CD4-positive, alpha-beta T cell (primary cell): ENCODE measurements around the gene WDFY2. TPM values are rescaled to one million over a fixed set of nuclear protein-coding genes. Genes with fewer than 3 reads are reported as not detected.

Experiments used
- ATAC-seq: fragments of 200-7000 bp; cut with Tn5 transposase; one replicate; pipeline ENCODE4 v1.10.0; 2022; ENCODE audit warnings: mild to moderate bottlenecking; ENCODE audit not compliant: poor library complexity
- CTCF ChIA-PET: fragments of 350-600 bp; sonication (Branson Sonifier 250); formaldehyde crosslinking; loops from one replicate; lab custom pipeline; 2021; ENCODE audit warnings: antibody characterized with exemption, inconsistent platforms; lab: Charles Lee
- POLR2A ChIA-PET: fragments of 350-600 bp; sonication (Branson Sonifier 250); formaldehyde crosslinking; loops from one replicate; lab custom pipeline; 2021; ENCODE audit warnings: antibody characterized with exemption, inconsistent platforms; lab: Charles Lee
- DNase-seq, 14 experiments: peaks; one replicate each; pipeline ENCODE4 v3.0.0-alpha.2; 2013 to 2020; ENCODE audit warnings: mixed read lengths in 2 of 14
- H3K27ac ChIP-seq, 2 donors: one replicate each; pipeline versions ENCODE4 v1.5.1 to v1.7.0; 2013; ENCODE audit warnings: low read length in 2 of 2, low read depth in 1 of 2, mild to moderate bottlenecking in 1 of 2
- H3K27me3 ChIP-seq, 2 experiments: 1 replicate in 1 of 2; 2 replicates in 1 of 2; pipeline versions ENCODE4 v1.6.1 to v1.7.0; 2013; ENCODE audit warnings: low read length in 2 of 2, control low read depth in 1 of 2, mild to moderate bottlenecking in 1 of 2, moderate library complexity in 1 of 2; ENCODE audit not compliant: insufficient read depth in 2 of 2, control insufficient read depth in 1 of 2
- H3K36me3 ChIP-seq: one replicate; pipeline ENCODE4 v1.6.1; 2013; ENCODE audit warnings: low read length, control low read depth; ENCODE audit not compliant: insufficient read depth
- H3K4me1 ChIP-seq: one replicate; pipeline ENCODE4 v1.6.1; 2013; ENCODE audit warnings: low read length, control low read depth; ENCODE audit not compliant: insufficient read depth
- H3K4me3 ChIP-seq: one replicate; pipeline ENCODE4 v1.5.1; 2013; ENCODE audit warnings: mild to moderate bottlenecking, low read length, moderate library complexity
- H3K9me3 ChIP-seq, 2 experiments: 1 replicate in 1 of 2; 2 replicates in 1 of 2; pipeline versions ENCODE4 v1.6.1 to v1.7.0; 2013; ENCODE audit warnings: low read length in 2 of 2, mild to moderate bottlenecking in 2 of 2, control low read depth in 1 of 2, moderate library complexity in 1 of 2; ENCODE audit not compliant: control insufficient read depth in 1 of 2, insufficient read depth in 1 of 2
- H3K27ac Mint-ChIP-seq: one replicate; pipeline ENCODE4 v1.8.0; 2020; ENCODE audit warnings: mixed read lengths
- H3K27me3 Mint-ChIP-seq: one replicate; pipeline ENCODE4 v1.8.0; 2021; ENCODE audit warnings: mixed read lengths
- H3K36me3 Mint-ChIP-seq: one replicate; pipeline ENCODE4 v1.8.0; 2021; ENCODE audit warnings: low read depth, mixed read lengths
- H3K4me1 Mint-ChIP-seq: one replicate; pipeline ENCODE4 v1.8.0; 2021; ENCODE audit warnings: low read depth, mixed read lengths
- H3K4me3 Mint-ChIP-seq: one replicate; pipeline ENCODE4 v1.8.0; 2020; ENCODE audit warnings: mild to moderate bottlenecking, mixed read lengths
- H3K9me3 Mint-ChIP-seq: one replicate; pipeline ENCODE4 v1.8.0; 2020; ENCODE audit warnings: mixed read lengths
- CTCF ChIP-seq: fragments of 200-600 bp; IDR thresholded peaks from one replicate; pipeline ENCODE4 v1.8.0; 2022; ENCODE audit warnings: antibody characterized with exemption, mild to moderate bottlenecking
- intact Hi-C, 2 experiments: fragments of 100-400 bp; cut with DNase I in 1 of 2; cut with micrococcal nuclease in 1 of 2; formaldehyde crosslinking; loops; one replicate each; pipeline versions ENCODE4 v1.15.1 to v1.9.0; 2023 to 2025; cut with DNase I, micrococcal nuclease
- total RNA-seq, 174 experiments: library from RNA in 2 of 174; stranded (reverse) in 2 of 174; gene quantifications; one replicate each; pipeline ENCODE4 v1.2.3 and lab custom pipeline; 2021 to 2026

Gene WDFY2
- total RNA-seq, 2 experiments from 2014 or later = 21.4 to 21.9 TPM

DNA sequence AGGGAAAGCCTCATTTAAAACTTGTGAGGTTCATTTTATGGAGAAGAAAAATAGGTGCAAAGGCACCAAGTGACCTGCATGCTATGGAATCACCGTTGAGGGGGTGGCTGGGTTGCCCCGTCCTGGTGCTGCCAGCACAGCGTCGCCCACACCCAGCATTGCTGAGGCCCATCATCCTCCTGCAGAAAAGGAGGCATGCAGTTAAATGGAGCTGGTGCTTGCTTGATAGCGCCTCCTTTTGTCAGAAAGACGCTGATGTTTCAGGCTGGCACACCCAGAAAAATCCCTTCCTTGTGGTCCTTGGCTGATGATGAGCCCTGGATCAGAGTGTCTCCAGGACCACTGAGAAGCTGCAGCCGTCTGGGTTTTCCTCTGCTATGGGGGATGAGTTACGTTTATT, 182.8 kb downstream of the WDFY2 start:
- peaks cover 29% of the 10 kb centered on the region for H3K36me3 ChIP-seq
- ATAC-seq (no peak), DNase-seq (peak in 1 of 14 experiments; percentile 13)
- H3K4me3 Mint-ChIP-seq = no peak overlapping the region
- peaks cover 23% of the 10 kb centered on the region for H3K4me1 Mint-ChIP-seq
- no peaks in the 10 kb centered on the region for H3K27me3 Mint-ChIP-seq
- H3K9me3 Mint-ChIP-seq = no peaks in the 10 kb centered on the region
- H3K4me3 ChIP-seq = no peak overlapping the region
- TF ChIP-seq CTCF = no peak
- H3K27ac ChIP-seq = no peak overlapping the region
- no peaks in the 10 kb centered on the region for H3K9me3 ChIP-seq
- peaks cover 53% of the 10 kb centered on the region for H3K36me3 Mint-ChIP-seq
- H3K4me1 ChIP-seq = peaks cover 18% of the 10 kb centered on the region
- peak overlapping the region; percentile 85 for H3K27ac Mint-ChIP-seq
- ChIA-PET POLR2A (no interaction called here), CTCF (no interaction called here)
- H3K27me3 ChIP-seq = no peaks in the 10 kb centered on the region
- intact Hi-C loops = loop anchor here in 1 of 2 experiments (10.0 kb wide), 1 partner anchor 182 kb away; the partner anchor contains the start of gene WDFY2

- no peak overlapping the region for H3K4me3 Mint-ChIP-seq
- POLR2A ChIA-PET = no interaction called here
- peaks cover 23% of the 10 kb centered on the region for H3K4me1 Mint-ChIP-seq
- H3K27me3 Mint-ChIP-seq = no peaks in the 10 kb centered on the region
- Histone ChIP-seq H3K27ac (no peak overlapping the region), H3K36me3 (peaks cover 34% of the 10 kb centered on the region), H3K27me3 (no peaks in the 10 kb centered on the region), H3K4me3 (no peak overlapping the region), H3K9me3 (no peaks in the 10 kb centered on the region), H3K4me1 (peaks cover 16% of the 10 kb centered on the region)
- CTCF ChIA-PET = no interaction called here
- no peak for DNase-seq
- no peak overlapping the region for H3K27ac Mint-ChIP-seq
- ATAC-seq = no peak
- no peaks in the 10 kb centered on the region for H3K9me3 Mint-ChIP-seq
- H3K36me3 Mint-ChIP-seq = peaks cover 55% of the 10 kb centered on the region
- TF ChIP-seq CTCF = no peak
- intact Hi-C loops = loop anchor here in 1 of 2 experiments (10.0 kb wide), 1 partner anchor 184 kb away; the partner anchor contains the start of gene WDFY2
Observed at GRCh38 chr13:51768378-51768921, 184.2 kb downstream of the WDFY2 start.

DNA sequence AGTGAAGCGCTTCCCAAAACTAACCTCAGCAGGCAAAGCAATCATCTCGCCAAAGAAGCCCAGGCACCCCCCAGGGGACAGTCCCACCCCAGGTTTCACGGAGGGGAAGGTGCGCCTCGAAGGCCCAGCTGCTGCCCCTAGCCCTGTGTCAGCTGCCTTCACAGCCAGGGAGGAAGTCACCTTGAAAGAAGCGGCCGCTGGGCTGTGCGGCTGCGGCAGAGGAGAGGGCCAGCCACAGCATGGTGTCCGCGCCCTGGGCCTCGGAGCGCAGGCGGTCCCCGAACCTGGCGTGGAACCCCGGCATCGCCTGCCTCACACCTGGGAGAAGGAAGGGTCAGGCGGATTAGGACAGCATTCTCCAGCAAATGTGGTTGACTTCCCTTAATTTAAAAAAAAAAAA, 184.7 kb downstream of the WDFY2 start:
- Histone ChIP-seq H3K9me3 (no peaks in the 10 kb centered on the region), H3K4me1 (peaks cover 12% of the 10 kb centered on the region), H3K36me3 (peaks cover 39% of the 10 kb centered on the region), H3K27me3 (no peaks in the 10 kb centered on the region), H3K27ac (no peak overlapping the region), H3K4me3 (no peak overlapping the region)
- no peak for DNase-seq
- CTCF ChIA-PET = no interaction called here
- Mint-ChIP-seq H3K4me1 (peaks cover 20% of the 10 kb centered on the region), H3K9me3 (no peaks in the 10 kb centered on the region), H3K36me3 (peaks cover 55% of the 10 kb centered on the region), H3K4me3 (no peak overlapping the region), H3K27ac (no peak overlapping the region), H3K27me3 (no peaks in the 10 kb centered on the region)
- POLR2A ChIA-PET = no interaction called here
- intact Hi-C loops = loop anchor here in 1 of 2 experiments (10.0 kb wide), 1 partner anchor 184 kb away; the partner anchor contains the start of gene WDFY2
- TF ChIP-seq CTCF = no peak
- ATAC-seq = no peak
